Breast epithelium (tissue), 3 donors: Measurements from ENCODE around the gene CTNNAL1.
"Not testable (repeated sequence)": the region's sequence is repeated elsewhere in the genome, so short reads cannot be mapped to it uniquely, and the experiment has no call there.

Experiments used
- CTCF ChIP-seq, 3 donors: fragments of 450-650 bp; IDR thresholded peaks; one replicate each; pipeline ENCODE4 v1.5.1; 2016 to 2017; ENCODE audit warnings: antibody characterized with exemption in 3 of 3, mild to moderate bottlenecking in 3 of 3, moderate library complexity in 3 of 3
- POLR2A ChIP-seq: fragments of 450-650 bp; IDR thresholded peaks from one replicate; pipeline ENCODE4 v1.6.1; 2016; ENCODE audit warnings: antibody characterized with exemption, mild to moderate bottlenecking, moderate library complexity
- POLR2AphosphoS5 ChIP-seq, 3 donors: sonication (generic); formaldehyde crosslinking; IDR thresholded peaks; one replicate each; pipeline ENCODE4 v1.6.1; 2017; ENCODE audit warnings: antibody characterized with exemption in 3 of 3

DNA sequence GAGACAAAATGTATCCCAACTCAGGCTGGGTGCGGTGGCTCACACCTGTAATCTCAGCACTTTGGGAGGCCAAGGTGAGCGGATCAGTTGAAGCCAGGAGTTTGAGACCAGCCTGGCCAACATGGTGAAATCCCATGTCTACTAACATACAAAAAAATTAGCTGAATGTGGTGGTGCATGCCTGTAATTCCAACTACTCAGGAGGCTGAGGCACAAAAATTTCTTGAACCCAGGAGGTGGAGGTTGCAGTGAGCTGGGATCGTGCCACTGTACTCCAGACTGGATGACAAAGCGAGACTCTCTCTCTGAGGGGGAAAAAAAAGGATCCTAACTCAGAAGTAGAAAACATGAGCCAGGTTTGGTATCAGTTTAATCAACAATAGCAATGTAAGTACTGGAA is 39.8 kb upstream of the CTNNAL1 start:
- not testable (repeated sequence) for TF ChIP-seq POLR2AphosphoS5 (IDR thresholded peaks at IDR 0.05); POLR2A; CTCF (IDR thresholded peaks at IDR 0.05)
